Measurements from ENCODE around the gene VAT1L. TPM values are rescaled to one million over a fixed set of nuclear protein-coding genes. Genes with fewer than 3 reads are reported as not detected.

VAT1L gene
- total RNA-seq, 1 donor from 2014 or later, result not detected

GRCh38 chr16:77868052-77868451, 79.7 kb downstream of the VAT1L start:
- intact Hi-C loops (cut with micrococcal nuclease), result no loop called here

- intact Hi-C loops (cut with micrococcal nuclease), result no loop called here
Observed at GRCh38 chr16:77868478-77868877, 80.1 kb downstream of the VAT1L start.

- intact Hi-C loops (cut with micrococcal nuclease), result no loop called here
Observed at GRCh38 chr16:77869997-77870813, 81.8 kb downstream of the VAT1L start.

- intact Hi-C loops (cut with micrococcal nuclease), result no loop called here
Observed at GRCh38 chr16:77871932-77872331, 83.6 kb downstream of the VAT1L start.

GRCh38 chr16:77873066-77873465, 84.7 kb downstream of the VAT1L start:
- intact Hi-C loops (cut with micrococcal nuclease), result no loop called here

- intact Hi-C loops (cut with micrococcal nuclease), result no loop called here
Observed at GRCh38 chr16:77874347-77874746, 86.0 kb downstream of the VAT1L start.

- intact Hi-C loops (cut with micrococcal nuclease), result no loop called here
Observed at GRCh38 chr16:77876776-77877175, 88.4 kb downstream of the VAT1L start.

GRCh38 chr16:77877712-77878347, 89.5 kb downstream of the VAT1L start:
- intact Hi-C loops (cut with micrococcal nuclease), result no loop called here

- intact Hi-C loops (cut with micrococcal nuclease), result no loop called here
Observed at GRCh38 chr16:77881355-77882030, 93.1 kb downstream of the VAT1L start.

GRCh38 chr16:77882358-77882757, 94.0 kb downstream of the VAT1L start:
- intact Hi-C loops (cut with micrococcal nuclease), result no loop called here

- intact Hi-C loops (cut with micrococcal nuclease), result no loop called here
Observed at GRCh38 chr16:77885571-77886295, 97.4 kb downstream of the VAT1L start.

GRCh38 chr16:77888871-77889270, 100.5 kb downstream of the VAT1L start:
- intact Hi-C loops (cut with micrococcal nuclease), result no loop called here

- intact Hi-C loops (cut with micrococcal nuclease), result no loop called here
Observed at GRCh38 chr16:77890075-77890474, 101.7 kb downstream of the VAT1L start.

- intact Hi-C loops (cut with micrococcal nuclease), result no loop called here
Observed at GRCh38 chr16:77894162-77894561, 105.8 kb downstream of the VAT1L start.

GRCh38 chr16:77895962-77896361, 107.6 kb downstream of the VAT1L start:
- intact Hi-C loops (cut with micrococcal nuclease), result no loop called here

- intact Hi-C loops (cut with micrococcal nuclease), result no loop called here
Observed at GRCh38 chr16:77896415-77897128, 108.2 kb downstream of the VAT1L start.

GRCh38 chr16:77897129-77897437, 108.7 kb downstream of the VAT1L start:
- intact Hi-C loops (cut with micrococcal nuclease), result no loop called here

- intact Hi-C loops (cut with micrococcal nuclease), result no loop called here
Observed at GRCh38 chr16:77897831-77898605, 109.7 kb downstream of the VAT1L start.

- intact Hi-C loops (cut with micrococcal nuclease), result no loop called here
Observed at GRCh38 chr16:77898671-77899211, 110.4 kb downstream of the VAT1L start.

GRCh38 chr16:77899416-77899815, 111.1 kb downstream of the VAT1L start:
- intact Hi-C loops (cut with micrococcal nuclease), result no loop called here

Measured in T-helper 2 cell treated with Interferon-gamma antibody and Interleukin-4, amounts not matched to agents 100 ng/mL and 5 ng/mL, for 36 hours (primary cell).